GM18951 (cell line): ENCODE results near the gene OGDH.
"Not testable (repeated sequence)": the region's sequence is repeated elsewhere in the genome, so short reads cannot be mapped to it uniquely, and the experiment has no call there.

ENCODE experiments used
- POLR2A ChIP-seq: IDR thresholded peaks from 4 replicates; pipeline ENCODE4 v1.6.1; 2011; ENCODE audit warnings: mild to moderate bottlenecking; ENCODE audit not compliant: insufficient read length, insufficient read depth; ENCODE audit errors: extremely low read depth
- in situ Hi-C: fragments of 300-500 bp; cut with MboI; formaldehyde crosslinking; loops from one replicate; pipeline ENCODE4 v1.12.0; 2022; ENCODE audit warnings: low sequenced_read_pairs, mixed read lengths, inconsistent platforms; ENCODE audit not compliant: unreplicated experiment

OGDH gene

DNA sequence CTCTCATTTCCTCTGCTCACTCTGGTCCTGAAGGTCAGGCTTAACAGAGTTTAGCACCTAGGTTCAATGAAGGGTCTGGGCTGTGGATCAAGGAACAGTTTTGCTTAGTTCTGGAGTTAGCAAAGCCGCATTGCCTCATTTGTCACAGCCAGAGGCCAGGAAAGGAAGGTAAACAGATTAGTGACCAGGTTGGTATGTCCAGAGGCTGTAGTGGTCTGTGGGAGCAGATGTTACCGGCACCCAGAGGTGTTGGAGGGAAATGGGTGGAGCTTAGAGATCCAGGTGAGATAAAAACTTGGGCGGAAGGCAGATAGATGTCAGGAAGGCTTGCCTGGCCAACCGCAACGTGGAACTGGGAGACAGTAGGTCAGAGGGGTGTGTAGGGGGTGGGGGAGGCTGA is 105.6 kb downstream of the OGDH start:
- in situ Hi-C loops, result no loop called here
- TF ChIP-seq POLR2A, result no peak

- in situ Hi-C loops, result no loop called here
- TF ChIP-seq POLR2A, result no peak
These were observed 106.7 kb downstream of the OGDH start for GRCh38 chr7:44713141-44713540.

GRCh38 chr7:44713680-44714335 is 107.4 kb downstream of the OGDH start:
- no peak for TF ChIP-seq POLR2A

DNA sequence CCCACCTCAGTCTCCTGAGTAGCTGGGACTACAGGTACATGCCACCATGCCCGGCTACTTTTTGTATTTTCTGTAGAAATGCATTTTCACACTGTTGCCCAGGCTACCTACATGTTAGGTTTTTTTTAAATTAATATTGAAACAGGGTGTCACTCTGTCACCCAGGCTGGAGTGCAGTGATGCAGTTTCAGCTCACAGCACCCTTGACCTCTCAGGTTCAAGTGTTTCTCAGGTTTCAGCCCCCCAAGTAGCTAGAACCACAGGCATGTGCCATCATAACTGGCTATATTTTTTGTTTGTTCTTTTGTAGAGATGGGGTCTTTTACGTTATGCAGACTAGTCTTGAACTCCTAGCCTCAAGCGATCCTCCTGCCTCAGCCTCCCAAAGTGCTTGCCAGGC is 109.8 kb downstream of the OGDH start:
- in situ Hi-C loops, result no loop called here
- TF ChIP-seq POLR2A, result no peak

More at GRCh38 chr7:44713680-44714335, 107.4 kb downstream of the OGDH start:
- in situ Hi-C loops, result no loop called here

- no peak for TF ChIP-seq POLR2A
- in situ Hi-C loops, result no loop called here
These were observed 113.9 kb downstream of the OGDH start for GRCh38 chr7:44720301-44720700.

DNA sequence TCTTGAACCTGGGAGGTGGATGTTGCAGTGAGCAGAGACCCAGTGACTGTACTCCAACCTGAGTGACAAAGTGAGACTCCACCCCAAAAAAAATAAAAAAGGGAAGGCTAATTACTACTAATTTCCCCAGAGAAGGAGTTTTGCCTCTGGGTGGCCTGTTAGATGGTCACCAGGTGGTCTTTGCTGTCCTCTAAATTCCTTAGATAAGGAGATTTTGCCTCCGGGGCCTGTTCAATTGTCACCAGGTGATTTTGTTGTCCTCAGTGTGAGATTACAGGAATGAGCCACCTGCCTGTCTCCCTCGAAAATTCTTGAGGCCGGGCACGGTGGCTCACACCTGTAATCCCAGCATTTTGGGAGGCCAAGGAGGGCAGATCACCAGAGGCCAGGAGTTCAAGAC is 117.8 kb downstream of the OGDH start:
- in situ Hi-C loops, result no loop called here
- no peak for TF ChIP-seq POLR2A

- in situ Hi-C loops, result not testable (repeated sequence)
These were observed 119.8 kb downstream of the OGDH start for GRCh38 chr7:44726250-44726649.

GRCh38 chr7:44727158-44727936 is 120.9 kb downstream of the OGDH start:
- in situ Hi-C loops, result no loop called here
- no peak for TF ChIP-seq POLR2A

- TF ChIP-seq POLR2A, result no peak
- in situ Hi-C loops, result no loop called here
These were observed 121.5 kb downstream of the OGDH start for GRCh38 chr7:44727937-44728262.

DNA sequence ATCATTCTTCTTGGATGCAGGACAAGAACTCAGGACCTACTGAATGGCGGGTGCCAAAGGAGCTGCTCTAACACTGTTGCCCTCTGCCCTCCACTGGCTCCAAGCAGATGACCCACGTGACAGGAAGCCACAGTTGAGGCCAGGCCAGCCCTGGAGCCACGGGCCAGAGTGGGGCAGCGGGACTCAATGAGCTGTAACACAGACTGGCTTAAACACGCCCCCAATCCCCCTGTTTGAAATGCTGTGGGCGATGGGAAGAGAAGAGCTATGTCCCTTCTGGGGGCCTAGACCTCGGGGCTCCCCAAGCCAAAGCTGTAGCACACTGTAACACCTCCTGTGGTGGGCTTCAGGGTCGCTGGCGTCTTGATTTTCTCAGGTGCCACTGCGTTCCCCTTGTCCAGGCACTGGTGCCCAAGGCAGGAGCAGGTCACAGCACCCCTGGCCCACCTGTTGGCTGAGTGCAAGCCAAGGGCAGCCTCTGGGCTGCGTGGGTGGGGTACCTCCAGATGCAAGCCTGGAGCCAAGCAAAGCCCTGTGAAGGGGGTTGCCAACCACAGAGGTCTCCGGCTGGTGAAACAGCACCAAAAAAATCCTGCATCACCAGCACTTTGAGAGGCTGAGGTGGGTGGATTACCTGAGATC is 123.6 kb downstream of the OGDH start:
- no peak for TF ChIP-seq POLR2A
- in situ Hi-C loops, result no loop called here

GRCh38 chr7:44732971-44733370 is 126.5 kb downstream of the OGDH start:
- in situ Hi-C loops, result not testable (repeated sequence)

DNA sequence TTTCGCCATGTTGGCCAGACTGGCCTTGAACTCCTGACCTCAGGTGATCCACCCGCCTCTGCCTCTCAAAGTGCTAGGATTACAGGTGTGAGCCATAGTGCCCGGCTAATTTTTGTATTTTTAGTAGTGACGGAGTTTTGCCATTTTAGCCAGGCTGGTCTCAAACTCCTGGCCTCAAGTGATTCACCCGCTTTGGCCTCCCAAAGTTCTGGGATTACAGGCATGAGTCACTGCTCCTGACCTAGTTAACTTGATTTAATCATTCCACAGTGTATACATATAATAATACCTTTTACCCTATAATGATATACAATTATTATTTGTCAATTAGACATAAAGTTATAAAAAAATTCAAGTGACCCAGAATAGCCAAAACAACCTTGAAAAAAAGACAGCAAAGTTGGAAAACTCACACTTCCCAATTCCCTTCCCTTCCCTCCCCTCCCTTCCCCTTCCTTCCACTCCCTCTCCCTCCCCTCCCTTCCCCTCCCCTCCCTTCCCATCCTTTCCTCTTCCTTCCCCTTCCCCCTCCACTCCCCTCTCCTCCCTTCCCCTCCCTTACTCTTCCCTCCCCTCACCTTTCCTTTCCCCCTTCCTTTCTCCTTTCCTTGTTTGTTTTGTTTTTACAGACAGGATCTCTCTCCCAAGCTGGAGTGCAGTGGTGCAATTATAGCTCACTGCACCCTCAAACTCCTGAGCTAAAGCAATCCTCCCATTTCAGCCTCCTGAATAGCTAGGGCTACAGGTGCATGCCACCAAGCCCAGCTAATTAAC is 127.5 kb downstream of the OGDH start:
- TF ChIP-seq POLR2A, result no peak
- in situ Hi-C loops, result no loop called here

DNA sequence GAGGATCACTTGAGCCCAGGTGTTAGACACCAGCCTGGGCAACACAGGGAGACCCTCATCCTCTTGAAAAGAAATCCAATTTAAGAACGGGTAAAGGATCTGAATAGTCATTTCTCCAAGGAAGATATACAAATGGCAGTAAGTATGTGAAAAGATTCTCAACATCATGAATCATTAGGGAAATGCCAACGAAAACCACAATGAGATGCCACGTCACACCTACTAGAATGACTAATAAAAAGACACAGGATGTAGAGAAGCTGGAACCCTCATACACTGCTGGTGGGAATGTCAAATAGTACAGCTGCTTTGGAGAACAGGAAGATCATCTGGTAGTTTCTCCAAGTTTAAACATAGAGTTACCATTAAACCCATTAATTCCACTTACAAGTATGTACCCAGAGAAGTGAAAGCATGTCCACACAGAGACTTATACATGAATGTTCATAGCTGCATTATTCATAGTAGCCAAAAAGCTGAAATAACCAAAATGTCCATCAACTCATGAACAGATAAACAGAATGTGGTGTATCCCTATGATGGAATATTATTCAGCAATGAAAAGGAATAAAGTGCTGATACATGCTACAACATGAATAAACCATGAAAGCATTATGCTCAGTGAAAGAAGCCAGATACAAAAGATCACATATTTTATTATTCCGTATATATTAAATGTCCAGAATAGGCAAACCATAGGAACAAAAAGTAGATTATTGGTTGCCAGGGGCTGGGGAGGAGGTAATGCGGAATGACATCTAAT is 129.2 kb downstream of the OGDH start:
- TF ChIP-seq POLR2A, result no peak
- in situ Hi-C loops, result no loop called here

DNA sequence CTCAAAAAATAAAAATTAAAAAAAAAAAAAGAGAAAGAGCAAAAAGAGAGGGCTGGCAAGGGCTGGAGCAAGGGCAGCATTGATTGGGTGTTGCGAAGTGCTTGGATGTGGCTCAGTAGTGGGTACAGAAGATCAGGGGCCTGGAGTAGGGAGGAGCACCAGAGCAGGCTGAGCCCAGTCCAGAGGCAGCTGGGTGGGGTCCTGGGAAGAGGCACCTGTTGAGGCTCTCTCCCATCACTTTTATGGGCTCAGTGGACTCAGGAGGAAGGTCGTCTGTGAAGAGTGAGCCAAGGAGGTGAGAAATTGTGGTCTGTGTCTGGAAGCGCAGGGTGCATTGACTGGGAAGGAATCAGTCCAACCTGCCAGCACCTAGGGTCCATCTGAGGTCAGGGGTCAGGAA is 130.5 kb downstream of the OGDH start:
- no peak for TF ChIP-seq POLR2A
- in situ Hi-C loops, result no loop called here
